ENCODE data around the gene JPH3.

DNA sequence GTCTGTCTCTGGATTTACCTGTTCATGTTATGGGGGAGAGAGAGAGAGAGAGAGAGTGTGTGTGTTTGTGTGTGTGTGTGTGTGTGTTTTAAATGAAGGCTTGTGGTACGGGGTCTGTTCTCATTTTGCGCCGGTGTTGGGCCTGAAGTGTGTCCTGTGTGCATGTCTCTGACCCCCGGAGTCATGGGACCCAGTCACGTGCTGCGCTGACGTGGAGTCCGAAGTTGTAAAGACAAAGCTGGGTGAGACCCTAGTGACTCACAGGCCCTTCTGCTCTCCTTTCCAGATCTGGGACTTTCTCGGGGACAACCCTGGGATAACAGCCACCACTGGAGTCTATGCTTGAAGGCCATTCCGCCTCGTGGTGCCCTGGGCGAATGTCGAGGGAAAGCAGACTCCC, 35.0 kb downstream of the JPH3 start:
- TF ChIP-seq CTCF (IDR thresholded peaks at IDR 0.05; ENCODE audit: low read depth, low read length, poor library complexity, severe bottlenecking): no peak
- TF ChIP-seq EZH2phosphoT487 (IDR thresholded peaks at IDR 0.05; ENCODE audit: borderline replicate concordance, low read length): no peak

All from DOHH2 (cell line).